KMS-11 (cell line): Measurements from ENCODE around the gene FNDC8.

Experiments used
- H2AFZ ChIP-seq: fragments of 200-600 bp; sonication (generic); 2 replicates; pipeline ENCODE4 v1.6.1; 2016; ENCODE audit warnings: antibody characterized with exemption, mixed run types, low read depth
- H3K27ac ChIP-seq: fragments of 200-600 bp; sonication (generic); 2 replicates; pipeline ENCODE4 v1.6.1; 2016; ENCODE audit warnings: mild to moderate bottlenecking, mixed run types
- H3K27me3 ChIP-seq: fragments of 200-600 bp; sonication (generic); 2 replicates; pipeline ENCODE4 v1.6.1; 2017; ENCODE audit warnings: mild to moderate bottlenecking, low read depth, mixed run types, moderate library complexity; ENCODE audit not compliant: insufficient read depth
- H3K36me3 ChIP-seq: fragments of 200-600 bp; sonication (generic); 2 replicates; pipeline ENCODE4 v1.6.1; 2017; ENCODE audit warnings: mild to moderate bottlenecking, mixed run types; ENCODE audit not compliant: insufficient read depth
- H3K4me1 ChIP-seq: fragments of 200-600 bp; sonication (generic); 2 replicates; pipeline ENCODE4 v1.6.1; 2016; ENCODE audit warnings: mild to moderate bottlenecking, low read depth, mixed run types; ENCODE audit not compliant: poor library complexity, severe bottlenecking
- H3K4me2 ChIP-seq: fragments of 200-600 bp; sonication (generic); 2 replicates; pipeline ENCODE4 v1.7.0; 2016; ENCODE audit warnings: mild to moderate bottlenecking, mixed run types
- H3K4me3 ChIP-seq: fragments of 200-600 bp; sonication (generic); IDR thresholded peaks from 2 replicates; pipeline ENCODE4 v1.6.1; 2017; ENCODE audit warnings: low read depth, low read length, mixed read lengths; ENCODE audit not compliant: insufficient read depth
- H3K79me2 ChIP-seq: fragments of 200-600 bp; sonication (generic); 2 replicates; pipeline ENCODE4 v1.6.1; 2016; ENCODE audit warnings: low read depth, mixed run types; ENCODE audit not compliant: insufficient read depth
- H3K9ac ChIP-seq: fragments of 200-600 bp; sonication (generic); 2 replicates; pipeline ENCODE4 v1.6.1; 2016; ENCODE audit warnings: mild to moderate bottlenecking, mixed run types
- H4K20me1 ChIP-seq: fragments of 200-600 bp; sonication (generic); 2 replicates; pipeline ENCODE4 v1.6.1; 2016; ENCODE audit warnings: mild to moderate bottlenecking, mixed run types; ENCODE audit not compliant: insufficient read depth
- TF ChIP-seq, protein P1 (sequence below): fragments of 200-600 bp; sonication (generic); conservative IDR thresholded peaks from 2 replicates; pipeline ENCODE4 v1.6.1; 2017; ENCODE audit warnings: low read depth, mild to moderate bottlenecking, antibody characterized with exemption, low read length, moderate library complexity, mixed read lengths

FNDC8 gene

DNA sequence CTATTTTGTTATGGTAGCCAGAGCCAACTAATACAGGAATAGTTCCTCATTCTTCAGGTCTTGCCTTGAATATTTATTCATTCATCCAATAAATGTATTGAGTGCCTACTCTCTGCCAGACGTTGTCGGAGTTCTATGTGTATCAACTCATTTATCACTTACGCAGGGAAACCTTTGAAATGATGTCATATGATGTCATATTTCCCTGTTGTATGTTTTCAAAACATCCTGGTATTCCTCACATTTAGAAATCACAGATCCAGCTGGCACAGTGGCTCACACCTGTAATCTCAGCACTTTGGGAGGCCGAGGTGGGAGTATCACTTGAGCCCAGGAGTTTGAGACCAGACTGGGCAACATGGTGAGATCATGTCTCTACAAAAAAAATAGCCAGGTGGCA lies 23.4 kb downstream of the FNDC8 start:
- Histone ChIP-seq H3K36me3 (no peaks in the 10 kb centered on the region), H3K4me1 (peaks cover 9% of the 10 kb centered on the region), H3K27ac (no peak overlapping the region), H3K4me3 (no peak overlapping the region), H3K79me2 (peaks cover 21% of the 10 kb centered on the region), H2AFZ (no peak overlapping the region), H3K27me3 (no peaks in the 10 kb centered on the region), H3K9ac (no peak overlapping the region), H4K20me1 (no peaks in the 10 kb centered on the region), H3K4me2 (no peak overlapping the region)
- TF ChIP-seq, protein P1, sequence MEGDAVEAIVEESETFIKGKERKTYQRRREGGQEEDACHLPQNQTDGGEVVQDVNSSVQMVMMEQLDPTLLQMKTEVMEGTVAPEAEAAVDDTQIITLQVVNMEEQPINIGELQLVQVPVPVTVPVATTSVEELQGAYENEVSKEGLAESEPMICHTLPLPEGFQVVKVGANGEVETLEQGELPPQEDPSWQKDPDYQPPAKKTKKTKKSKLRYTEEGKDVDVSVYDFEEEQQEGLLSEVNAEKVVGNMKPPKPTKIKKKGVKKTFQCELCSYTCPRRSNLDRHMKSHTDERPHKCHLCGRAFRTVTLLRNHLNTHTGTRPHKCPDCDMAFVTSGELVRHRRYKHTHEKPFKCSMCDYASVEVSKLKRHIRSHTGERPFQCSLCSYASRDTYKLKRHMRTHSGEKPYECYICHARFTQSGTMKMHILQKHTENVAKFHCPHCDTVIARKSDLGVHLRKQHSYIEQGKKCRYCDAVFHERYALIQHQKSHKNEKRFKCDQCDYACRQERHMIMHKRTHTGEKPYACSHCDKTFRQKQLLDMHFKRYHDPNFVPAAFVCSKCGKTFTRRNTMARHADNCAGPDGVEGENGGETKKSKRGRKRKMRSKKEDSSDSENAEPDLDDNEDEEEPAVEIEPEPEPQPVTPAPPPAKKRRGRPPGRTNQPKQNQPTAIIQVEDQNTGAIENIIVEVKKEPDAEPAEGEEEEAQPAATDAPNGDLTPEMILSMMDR: no peak

DNA sequence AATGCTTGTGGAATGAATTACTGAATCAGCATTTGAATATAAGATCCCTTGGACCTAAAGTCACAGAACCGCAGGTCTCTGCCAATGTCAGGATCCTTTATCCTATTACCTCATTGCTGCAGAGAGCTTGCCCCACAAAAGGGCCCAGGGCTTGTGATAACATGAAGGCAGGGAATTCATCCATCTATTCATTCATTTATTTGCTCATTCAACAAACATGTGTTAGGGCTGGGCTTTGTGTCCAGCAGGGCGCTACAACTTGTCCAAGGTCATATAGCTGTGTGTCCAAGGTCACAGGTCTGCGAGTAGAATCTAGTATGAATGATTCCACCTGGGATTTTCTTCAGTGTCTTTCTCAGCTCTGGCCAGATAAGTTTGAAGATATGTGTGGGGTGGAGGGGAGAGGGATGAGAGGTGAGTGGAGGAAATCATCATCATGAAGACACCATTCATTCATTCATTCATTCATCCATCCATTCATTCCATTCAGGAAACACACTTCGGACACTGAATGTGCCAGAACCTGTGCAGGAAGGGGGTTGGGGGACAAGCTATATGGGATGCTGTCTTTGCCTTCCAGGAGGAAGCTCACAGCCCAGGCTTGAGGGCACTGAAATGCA lies 24.9 kb downstream of the FNDC8 start:
- TF ChIP-seq, protein P1: no peak
- Histone ChIP-seq H3K79me2 (peaks cover 6% of the 10 kb centered on the region), H4K20me1 (no peaks in the 10 kb centered on the region), H2AFZ (no peak overlapping the region), H3K4me1 (no peaks in the 10 kb centered on the region), H3K27ac (no peak overlapping the region), H3K36me3 (no peaks in the 10 kb centered on the region), H3K27me3 (no peaks in the 10 kb centered on the region), H3K4me3 (no peak overlapping the region), H3K4me2 (no peak overlapping the region), H3K9ac (no peak overlapping the region)

DNA sequence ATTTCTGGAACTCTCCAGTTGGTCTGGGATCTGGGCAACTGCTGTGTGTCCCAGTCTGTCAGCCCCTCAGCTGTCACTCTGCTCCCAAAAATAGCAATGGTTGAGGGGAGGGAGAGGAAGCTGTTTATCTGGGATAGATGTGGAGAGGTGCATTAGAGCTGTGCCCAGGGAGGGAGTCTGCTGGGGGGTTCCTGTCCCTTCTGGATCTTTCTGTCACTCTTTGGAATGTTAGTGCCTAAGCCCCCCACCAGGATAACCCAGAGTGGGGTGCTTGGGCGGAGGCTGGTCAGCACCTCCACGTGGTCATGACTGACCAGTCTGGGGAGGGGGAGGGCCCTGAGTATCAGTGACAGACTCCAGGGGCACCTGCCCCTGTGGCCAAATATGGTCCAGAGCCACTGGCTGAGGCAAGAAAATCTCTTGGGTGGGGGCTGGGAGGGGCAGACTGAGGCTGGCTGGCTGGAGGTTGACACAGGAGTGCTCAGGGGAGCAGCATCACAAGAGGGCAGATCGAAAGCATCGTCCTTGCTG lies 26.0 kb downstream of the FNDC8 start, which contains the start of gene UNC45B:
Gene UNC45B (plus strand): TSS at position 443 of the 531 bp plus-strand sequence. CDS start 447 bp downstream, outside the sequence.
- Histone ChIP-seq H3K27ac (no peak within 1 kb of the TSS), H3K4me1 (no peaks in the 10 kb centered on the region), H2AFZ (no peak within 1 kb of the TSS), H3K27me3 (no peaks in the 10 kb centered on the region), H3K4me3 (no peak within 1 kb of the TSS), H3K36me3 (no peaks in the 10 kb centered on the region), H3K9ac (no peak within 1 kb of the TSS), H3K79me2 (no peaks in the 10 kb centered on the region), H3K4me2 (no peak within 1 kb of the TSS), H4K20me1 (no peaks in the 10 kb centered on the region)
- TF ChIP-seq, protein P1: no peak

DNA sequence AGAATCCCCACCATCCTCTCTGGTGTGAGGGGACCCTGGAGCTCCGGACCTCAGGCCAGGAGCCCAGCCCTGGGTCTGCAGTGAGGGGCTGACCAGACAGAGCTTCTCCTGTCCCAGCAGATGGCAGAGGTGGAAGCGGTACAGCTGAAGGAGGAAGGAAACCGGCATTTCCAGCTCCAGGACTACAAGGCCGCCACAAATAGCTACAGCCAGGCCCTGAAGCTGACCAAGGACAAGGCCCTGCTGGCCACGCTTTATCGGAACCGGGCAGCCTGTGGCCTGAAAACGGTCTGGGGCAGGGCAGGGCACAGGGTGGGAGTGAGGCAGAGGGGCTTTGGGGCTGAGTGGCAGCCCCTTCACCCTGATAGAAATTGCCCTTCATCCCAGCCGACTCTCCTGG lies 26.7 kb downstream of the FNDC8 start:
- Histone ChIP-seq H3K27ac (no peak overlapping the region), H3K36me3 (no peaks in the 10 kb centered on the region), H3K4me3 (no peak overlapping the region), H3K9ac (no peak overlapping the region), H3K4me1 (no peaks in the 10 kb centered on the region), H4K20me1 (no peaks in the 10 kb centered on the region), H3K4me2 (no peak overlapping the region), H3K27me3 (no peaks in the 10 kb centered on the region), H2AFZ (no peak overlapping the region), H3K79me2 (no peaks in the 10 kb centered on the region)
- TF ChIP-seq, protein P1: no peak
